HG02870 (cell line): ENCODE measurements around the gene DNA2.
"Not testable (repeated sequence)": the region's sequence is repeated elsewhere in the genome, so short reads cannot be mapped to it uniquely, and the experiment has no call there.

Experiments
- ATAC-seq: cut with Tn5 transposase; IDR thresholded peaks from one replicate; pipeline ENCODE4 v1.9.1; 2021; ENCODE audit warnings: mild to moderate bottlenecking, moderate library complexity; ENCODE audit not compliant: unreplicated experiment

The DNA2 gene

GRCh38 chr10:68461032-68461431 is 10.7 kb downstream of the DNA2 start:
- ATAC-seq, result no peak

- ATAC-seq, result not testable (repeated sequence)
These were observed 22.1 kb downstream of the DNA2 start for GRCh38 chr10:68449698-68450097.

- ATAC-seq, result no peak
These were observed 25.6 kb downstream of the DNA2 start for GRCh38 chr10:68446179-68446578.

DNA sequence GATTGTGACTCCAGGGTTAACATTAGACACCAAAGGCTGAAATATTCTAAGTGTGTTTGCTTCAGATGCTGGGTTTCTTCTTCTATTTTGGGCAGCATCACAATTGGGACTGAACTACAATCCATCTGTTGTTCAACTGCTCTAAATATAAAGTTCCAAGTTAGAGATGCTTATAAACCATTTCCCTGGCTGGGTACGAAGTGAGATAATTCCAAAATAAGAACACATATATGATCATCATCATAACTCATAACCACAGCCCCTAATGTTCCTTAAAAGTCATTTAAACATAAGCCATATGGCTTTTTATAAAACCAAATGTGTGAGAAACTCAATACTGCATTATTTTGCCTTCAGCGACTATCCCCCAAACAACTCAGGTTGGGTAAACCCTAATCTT is 28.8 kb downstream of the DNA2 start:
- ATAC-seq, result no peak

GRCh38 chr10:68440898-68441297 is 30.9 kb downstream of the DNA2 start:
- ATAC-seq, result no peak

- ATAC-seq, result no peak
These were observed 36.0 kb downstream of the DNA2 start for GRCh38 chr10:68435803-68436202.

GRCh38 chr10:68434657-68435056 is 37.1 kb downstream of the DNA2 start:
- no peak for ATAC-seq

DNA sequence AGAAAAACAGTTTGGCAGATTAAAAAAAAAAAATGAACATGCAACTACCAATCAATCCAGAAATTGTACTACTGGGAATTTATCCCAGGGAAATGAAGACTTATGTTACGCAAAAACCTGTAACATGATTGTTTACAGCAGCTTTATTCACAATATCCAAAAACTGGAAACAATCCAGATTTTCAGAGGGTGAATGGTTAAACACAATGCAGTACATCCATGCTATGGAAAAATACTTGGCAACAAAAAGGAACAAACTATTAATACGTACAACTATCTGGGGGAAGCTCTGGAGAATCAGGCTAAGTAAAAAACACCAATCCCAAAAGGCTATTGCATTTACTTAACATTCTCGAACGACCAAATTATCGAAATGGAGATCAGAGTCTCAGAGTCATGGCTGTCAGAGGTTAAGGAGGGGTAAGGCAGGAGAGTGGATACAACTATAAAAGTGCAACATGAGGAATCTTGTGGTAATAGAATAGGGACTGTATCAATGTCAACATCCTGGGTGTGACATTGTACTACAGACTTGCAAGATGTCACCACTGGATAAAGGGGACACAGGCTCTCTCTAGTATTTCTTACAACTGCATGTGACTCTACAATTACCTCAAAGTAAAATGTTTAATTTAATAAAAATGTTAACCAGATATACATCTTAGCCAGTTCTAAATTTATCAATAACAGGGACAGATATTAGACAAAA is 43.2 kb downstream of the DNA2 start:
- no peak for ATAC-seq

DNA sequence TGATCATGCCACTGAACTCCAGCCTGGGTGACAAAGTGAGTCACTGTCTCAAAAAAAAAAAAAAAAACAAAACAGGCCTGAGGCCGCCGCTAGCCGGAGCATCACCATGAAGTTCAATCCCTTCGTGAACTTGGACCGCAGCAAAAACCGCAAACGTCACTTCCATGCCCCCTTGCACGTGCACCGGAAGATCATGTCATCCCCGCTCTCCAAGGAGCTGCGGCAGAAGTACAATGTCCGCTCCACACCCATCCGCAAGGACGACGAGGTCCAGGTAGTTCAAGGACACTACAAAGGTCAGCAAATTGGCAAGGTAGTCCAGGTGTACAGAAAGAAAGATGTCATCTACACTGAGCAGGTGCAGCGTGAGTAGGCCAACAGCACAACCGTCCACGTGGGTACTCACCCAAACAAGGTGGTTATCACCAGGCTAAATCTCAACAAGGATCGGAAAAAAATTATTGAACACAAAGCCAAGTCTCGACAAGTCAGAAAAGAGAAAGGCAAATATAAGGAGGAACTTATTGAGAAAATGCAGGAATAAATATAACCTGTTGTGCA is 47.2 kb downstream of the DNA2 start:
- ATAC-seq, result no peak

DNA sequence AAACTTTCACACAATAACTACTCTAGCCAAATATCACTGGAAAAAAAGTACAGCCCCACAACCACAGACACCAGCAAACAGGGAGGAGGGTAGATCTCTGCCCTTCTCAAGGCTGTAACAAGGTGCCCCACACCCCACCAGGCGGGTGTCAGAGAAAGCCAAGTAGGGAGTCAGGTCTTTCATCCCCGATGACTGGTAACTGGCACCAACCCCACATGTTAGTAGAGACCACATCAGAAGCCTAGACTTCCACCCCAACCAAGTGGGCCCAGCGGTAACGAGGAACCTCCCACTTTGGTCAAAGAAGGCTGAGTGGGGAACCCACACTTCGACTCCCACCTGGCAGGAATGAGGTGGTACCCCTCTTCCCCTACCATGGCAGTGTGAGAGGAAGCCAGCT is 48.3 kb downstream of the DNA2 start:
- ATAC-seq, result no peak

DNA sequence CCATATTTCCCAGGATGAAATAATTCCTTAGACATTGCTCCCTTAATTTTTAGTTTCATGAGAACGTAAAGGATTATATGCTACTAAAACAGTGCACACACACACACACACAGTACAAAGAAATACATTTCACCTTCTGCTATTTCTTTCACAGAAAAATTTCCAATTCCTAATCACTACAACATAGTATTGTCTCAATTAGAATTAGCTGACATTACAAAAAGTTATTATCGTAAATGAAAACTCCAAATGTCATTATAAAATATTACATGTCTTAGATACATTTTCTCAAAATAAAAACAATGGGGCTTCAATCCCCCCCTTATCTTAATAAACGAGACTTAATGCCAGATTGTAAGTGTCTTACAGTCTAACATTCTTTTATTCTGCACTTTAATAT is 52.4 kb downstream of the DNA2 start:
- ATAC-seq, result no peak

DNA sequence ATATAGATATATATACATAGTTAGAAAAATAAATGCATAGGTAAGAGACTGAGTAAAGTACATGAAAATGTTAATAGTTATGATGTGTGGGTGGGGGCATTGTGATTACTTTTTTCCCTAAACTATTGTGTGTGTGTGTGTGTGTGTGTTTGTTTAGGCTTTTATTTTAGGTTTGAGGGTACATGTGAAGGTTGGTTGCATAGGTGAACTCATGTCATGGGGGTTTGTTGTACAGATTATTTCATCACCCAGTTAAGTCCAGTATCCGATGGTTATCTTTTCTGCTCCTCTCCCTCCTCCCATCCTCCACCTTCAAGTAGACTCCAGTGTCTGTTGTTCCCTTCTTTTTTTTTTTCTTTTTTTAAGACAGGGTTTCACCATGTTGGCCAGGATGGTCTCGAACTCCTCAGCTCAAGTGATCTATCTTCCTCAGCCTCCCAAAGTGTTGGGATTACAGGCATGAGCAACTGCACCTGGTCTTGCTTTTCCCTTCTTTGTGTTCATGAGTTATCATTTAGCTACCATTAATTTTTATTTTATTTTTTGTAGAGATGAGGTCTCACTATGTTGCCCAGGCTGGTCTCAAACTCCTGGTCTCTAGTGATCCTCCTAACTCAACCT is 62.8 kb downstream of the DNA2 start:
- no peak for ATAC-seq

- ATAC-seq, result peak; percentile 88
These were observed 64.8 kb downstream of the DNA2 start, which contains the start of gene RUFY2 for GRCh38 chr10:68406815-68407548. TSS of gene RUFY2 (minus strand) at chr10:68407277. CDS start at chr10:68407189, 88 bp downstream.

DNA sequence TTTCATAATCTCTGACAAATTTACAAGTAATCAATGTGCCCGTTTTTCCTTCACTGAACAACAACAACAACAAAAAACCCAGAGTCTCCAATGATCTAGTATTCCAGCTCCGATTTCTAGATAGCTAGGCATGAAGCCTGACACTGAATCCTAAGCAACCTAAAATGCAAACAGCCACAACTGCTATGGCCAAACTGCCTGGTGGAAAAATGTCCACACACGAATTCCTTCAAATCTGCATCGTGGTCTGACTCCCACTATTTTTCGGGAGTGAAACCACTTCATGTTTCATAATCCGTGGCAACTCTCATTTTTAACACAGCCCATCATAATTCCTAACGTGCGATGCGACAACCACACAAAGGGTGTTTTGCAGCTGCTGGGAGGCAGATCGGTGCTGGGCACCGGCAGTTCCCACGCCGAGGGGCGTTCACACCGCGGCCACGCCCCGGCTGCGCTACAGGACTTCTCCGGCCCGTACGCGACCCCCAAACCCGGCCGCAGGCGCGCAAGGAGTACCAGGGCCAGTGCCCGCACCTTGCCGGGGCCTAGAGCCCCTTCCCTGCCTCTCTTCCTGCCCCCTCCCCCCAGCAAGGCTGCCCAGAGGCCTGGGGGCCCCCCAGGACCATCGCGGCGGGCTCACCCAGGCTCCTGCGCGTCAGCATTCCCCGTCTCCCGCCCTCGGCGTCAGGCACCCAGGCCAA is 65.5 kb downstream of the DNA2 start:
- peak; percentile 31 for ATAC-seq

DNA sequence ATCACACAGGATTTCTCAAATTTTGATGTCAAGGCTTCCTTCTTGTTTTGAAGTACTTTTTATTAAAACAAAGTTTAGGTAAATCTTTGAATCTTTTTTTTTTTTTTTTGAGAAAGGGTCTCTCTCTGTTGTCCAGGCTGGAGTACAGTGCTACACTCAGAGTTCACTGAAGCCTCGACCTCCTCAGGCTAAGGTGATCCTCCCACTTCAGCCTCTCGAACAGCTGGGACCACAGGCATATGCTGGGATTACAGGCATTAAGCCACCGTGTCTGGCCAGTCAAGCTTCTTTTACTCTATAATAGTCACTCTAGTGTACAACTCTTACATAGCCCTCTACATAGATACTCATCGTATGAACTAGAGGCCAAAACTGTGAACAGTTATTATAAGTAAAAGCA is 68.1 kb downstream of the DNA2 start:
- ATAC-seq, result no peak

GRCh38 chr10:68402276-68402675 is 69.5 kb downstream of the DNA2 start:
- no peak for ATAC-seq

DNA sequence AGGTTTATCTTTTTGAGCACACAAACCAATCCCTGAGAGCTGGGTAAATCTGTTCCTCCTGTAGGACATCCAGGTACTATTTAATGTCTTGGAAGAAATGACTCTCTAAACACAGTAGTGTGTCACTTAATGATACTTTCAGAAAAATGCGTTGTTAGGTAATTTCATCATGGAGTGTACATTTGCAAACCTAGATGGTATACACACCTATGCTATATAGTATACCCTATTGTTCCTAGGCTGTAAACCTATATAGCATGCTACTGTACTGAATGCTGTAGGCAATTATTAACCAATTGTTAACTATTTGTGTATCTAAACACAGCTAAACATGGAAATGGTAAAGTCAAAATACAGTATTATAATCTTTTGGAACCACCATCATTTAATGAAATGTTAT is 74.8 kb downstream of the DNA2 start:
- ATAC-seq, result no peak

DNA sequence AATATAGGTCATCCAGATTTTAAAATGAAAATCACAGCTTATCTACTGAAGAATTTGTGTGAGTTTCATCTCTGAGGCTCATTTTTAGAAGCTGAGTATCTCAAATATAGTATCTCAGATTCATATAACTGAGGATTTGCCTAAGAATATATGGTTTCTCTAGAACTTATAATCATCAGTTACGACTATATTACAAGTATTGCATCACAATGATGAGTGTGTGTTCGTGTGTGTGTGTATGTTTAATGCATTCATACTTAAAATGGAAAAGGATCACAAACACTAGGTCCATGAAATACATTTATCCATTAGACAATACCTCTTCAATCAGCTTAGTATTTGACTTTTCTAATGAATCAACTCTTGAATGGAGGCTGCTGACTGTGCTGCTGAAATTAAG is 86.0 kb downstream of the DNA2 start:
- ATAC-seq, result no peak

DNA sequence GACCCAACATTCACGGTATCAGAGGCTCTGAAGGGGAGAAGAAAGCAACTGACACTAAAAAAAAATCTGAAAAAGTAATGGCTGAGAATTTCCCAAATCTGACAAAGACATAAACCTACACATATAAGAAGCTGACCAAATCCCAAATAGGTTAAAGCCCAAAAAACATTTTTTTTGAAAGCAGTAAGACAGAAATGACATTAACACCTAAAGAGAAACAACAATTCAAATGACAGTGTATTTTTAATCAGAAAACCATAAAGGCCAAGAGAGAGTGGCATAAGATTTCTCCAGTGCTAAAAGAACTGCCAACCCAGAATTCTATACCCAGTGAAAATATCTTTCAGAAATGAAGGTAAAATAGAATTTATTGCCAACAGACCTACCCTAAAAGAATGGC is 100.2 kb downstream of the DNA2 start:
- no peak for ATAC-seq

- ATAC-seq, result no peak
These were observed 104.7 kb downstream of the DNA2 start for GRCh38 chr10:68367121-68367520.

DNA sequence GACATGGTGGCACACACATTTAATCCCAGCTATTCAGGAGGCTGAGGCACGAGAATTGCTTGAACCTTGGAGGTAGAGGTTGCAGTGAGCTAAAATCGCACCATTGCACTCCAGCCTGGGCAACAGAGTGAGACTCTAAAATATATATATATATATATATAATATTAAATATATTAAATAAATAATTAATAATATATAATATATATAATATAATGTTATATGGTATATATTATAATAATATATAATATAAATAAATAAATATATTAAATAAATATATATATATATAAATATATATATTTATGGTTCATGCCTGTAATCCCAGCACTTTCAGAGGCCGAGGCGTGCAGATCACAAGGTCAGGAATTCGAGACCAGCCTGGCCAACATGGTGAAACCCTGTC is 105.2 kb downstream of the DNA2 start:
- ATAC-seq, result no peak
